Measurements from ENCODE around the gene OCA2. TPM values are rescaled to one million over a fixed set of nuclear protein-coding genes. Genes with fewer than 3 reads are reported as not detected.
"Not testable (repeated sequence)": the region's sequence is repeated elsewhere in the genome, so short reads cannot be mapped to it uniquely, and the experiment has no call there.

Gene OCA2
- total RNA-seq, 6 experiments from 2014 or later = 0.07 to 0.13 (median 0.12) TPM; not detected in 3

DNA sequence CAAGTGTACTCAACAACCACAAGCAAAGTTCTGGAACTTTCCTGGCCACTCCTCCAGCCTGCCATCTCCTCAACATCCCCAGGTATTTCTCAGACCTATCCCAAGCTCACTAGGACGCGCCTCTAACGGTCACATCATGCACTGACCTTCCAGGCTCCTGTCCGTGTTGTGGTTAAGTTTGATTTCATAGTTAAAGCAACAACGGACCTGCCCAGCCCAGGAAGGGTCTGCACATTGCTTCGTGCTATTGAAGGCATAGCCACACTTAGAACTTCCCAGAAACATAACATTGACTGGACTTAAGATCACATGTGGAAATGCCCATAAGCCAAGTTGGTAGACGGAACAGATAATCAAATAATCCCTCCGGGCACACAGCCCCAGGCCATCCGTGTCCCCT, 85.1 kb downstream of the OCA2 start:
- 94% methylated on average over 5 of the region's 9 CpGs for WGBS (ENCODE audit: insufficient coverage, low coverage, low lambda C conversion rate, missing lambda C conversion rate)

DNA sequence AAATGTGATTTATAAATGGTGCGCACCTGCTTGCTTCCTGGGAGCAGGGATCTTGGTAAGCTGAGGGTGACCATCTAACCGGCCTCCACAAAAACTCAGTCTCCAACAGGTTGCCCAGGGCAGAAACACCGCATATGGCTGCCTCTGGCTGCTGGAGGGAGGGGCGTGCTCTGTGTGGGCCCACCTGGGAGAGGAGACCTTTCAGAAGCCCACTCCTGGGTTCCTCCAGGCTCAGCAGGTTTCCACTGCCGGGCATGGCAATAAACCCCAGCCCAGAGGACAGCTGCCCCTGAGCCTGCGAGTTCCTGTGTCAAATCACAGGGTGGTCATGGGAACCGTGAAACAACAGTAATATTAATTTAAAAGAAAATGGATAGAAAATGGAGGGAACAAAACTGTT, 85.6 kb downstream of the OCA2 start:
- no peaks in the 10 kb centered on the region for H3K36me3 ChIP-seq
- no peaks in the 10 kb centered on the region for H3K27me3 ChIP-seq
- no peak overlapping the region for H3K27ac ChIP-seq
- no peak for DNase-seq
- no peak overlapping the region for H3K4me3 ChIP-seq
- intact Hi-C loops (cut with DNase I) = no loop called here
- no peaks in the 10 kb centered on the region for H3K4me1 ChIP-seq
- no peak for ATAC-seq
- whole genome bisulfite sequencing (ENCODE audit: insufficient coverage, low coverage, low lambda C conversion rate, missing lambda C conversion rate) = 60% methylated on average over 4 of the region's 7 CpGs
- H3K9me3 ChIP-seq = no peaks in the 10 kb centered on the region
- no peak for TF ChIP-seq POLR2A (IDR thresholded peaks at IDR 0.05)
- TF ChIP-seq CTCF (IDR thresholded peaks at IDR 0.05) = no peak

More for the DNA sequence above, 85.1 kb downstream of the OCA2 start:
- Histone ChIP-seq H3K36me3 (no peaks in the 10 kb centered on the region), H3K27me3 (no peaks in the 10 kb centered on the region), H3K4me3 (no peak overlapping the region), H3K27ac (no peak overlapping the region), H3K4me1 (no peaks in the 10 kb centered on the region), H3K9me3 (no peaks in the 10 kb centered on the region)
- intact Hi-C loops (cut with DNase I) = no loop called here
- DNase-seq (no peak), ATAC-seq (no peak)
- TF ChIP-seq CTCF (IDR thresholded peaks at IDR 0.05) = no peak
- TF ChIP-seq POLR2A (IDR thresholded peaks at IDR 0.05) = no peak

GRCh38 chr15:28012231-28012630, 86.9 kb downstream of the OCA2 start:
- DNase-seq = no peak
- ATAC-seq = no peak
- no peak overlapping the region for H3K4me3 ChIP-seq
- TF ChIP-seq CTCF (IDR thresholded peaks at IDR 0.05) (no peak), POLR2A (IDR thresholded peaks at IDR 0.05) (no peak)
- no peaks in the 10 kb centered on the region for H3K9me3 ChIP-seq
- no peaks in the 10 kb centered on the region for H3K36me3 ChIP-seq
- intact Hi-C loops (cut with DNase I) = no loop called here
- H3K4me1 ChIP-seq = no peaks in the 10 kb centered on the region
- H3K27me3 ChIP-seq = no peaks in the 10 kb centered on the region
- no peak overlapping the region for H3K27ac ChIP-seq
- 72% methylated on average over 3 of the region's 4 CpGs for WGBS (ENCODE audit: insufficient coverage, low coverage, low lambda C conversion rate, missing lambda C conversion rate)

- H3K4me3 ChIP-seq; DNase-seq; ATAC-seq; intact Hi-C loops (cut with DNase I); H3K27me3 ChIP-seq; H3K27ac ChIP-seq; H3K4me1 ChIP-seq; H3K36me3 ChIP-seq; H3K9me3 ChIP-seq: not testable (repeated sequence)
- WGBS (ENCODE audit: insufficient coverage, low coverage, low lambda C conversion rate, missing lambda C conversion rate) = 49% methylated on average over 2 of the region's 2 CpGs
These were observed 90.9 kb downstream of the OCA2 start for GRCh38 chr15:28008175-28008574.

- no peak for DNase-seq
- Histone ChIP-seq H3K4me1 (no peaks in the 10 kb centered on the region), H3K27me3 (no peaks in the 10 kb centered on the region), H3K9me3 (no peaks in the 10 kb centered on the region), H3K36me3 (no peaks in the 10 kb centered on the region), H3K4me3 (no peak overlapping the region), H3K27ac (no peak overlapping the region)
- TF ChIP-seq CTCF (IDR thresholded peaks at IDR 0.05) (no peak), POLR2A (IDR thresholded peaks at IDR 0.05) (no peak)
- WGBS (ENCODE audit: insufficient coverage, low coverage, low lambda C conversion rate, missing lambda C conversion rate) = 71% methylated on average over 9 of the region's 9 CpGs
- no peak for ATAC-seq
- intact Hi-C loops (cut with DNase I) = no loop called here
These were observed 92.8 kb downstream of the OCA2 start for GRCh38 chr15:28006116-28006905.
